GM23248 (cell line): Measurements from ENCODE around the gene KCND3.

Source experiments
- EZH2 ChIP-seq: fragments of 200-600 bp; sonication (generic); IDR thresholded peaks from 2 replicates; pipeline ENCODE4 v1.6.1; 2018; ENCODE audit warnings: antibody characterized with exemption, mild to moderate bottlenecking; ENCODE audit not compliant: insufficient read depth, poor library complexity, severe bottlenecking
- EZH2phosphoT487 ChIP-seq: fragments of 200-600 bp; sonication (generic); IDR thresholded peaks from 2 replicates; pipeline ENCODE4 v1.6.1; 2018; ENCODE audit warnings: antibody characterized with exemption, moderate library complexity, mild to moderate bottlenecking, low read depth; ENCODE audit not compliant: insufficient read depth

GRCh38 chr1:111903148-111903870 lies 86.2 kb downstream of the KCND3 start:
- TF ChIP-seq EZH2 (no peak), EZH2phosphoT487 (no peak)
